Gastrocnemius medialis (tissue), 4 donors: ENCODE data around the gene CFAP221.

ENCODE experiments used
- CTCF ChIP-seq, 5 experiments: fragments of 450-650 bp in 3 of 5; fragments of 200-600 bp in 2 of 5; sonication (generic) in 2 of 5; IDR thresholded peaks in 4 of 5; conservative IDR thresholded peaks in 1 of 5; 1 replicate in 4 of 5; 2 replicates in 1 of 5; pipeline ENCODE4 v1.5.1; 2016 to 2019; ENCODE audit warnings: antibody characterized with exemption in 5 of 5, mild to moderate bottlenecking in 3 of 5, moderate library complexity in 3 of 5
- POLR2A ChIP-seq, 2 donors: fragments of 450-650 bp; IDR thresholded peaks; one replicate each; pipeline ENCODE4 v1.6.1; 2017; ENCODE audit warnings: antibody characterized with exemption in 2 of 2, mild to moderate bottlenecking in 2 of 2, moderate library complexity in 2 of 2

- TF ChIP-seq CTCF (IDR thresholded peaks at IDR 0.05 in 4 of 5, conservative IDR thresholded peaks at IDR 0.05 in 1 of 5) (no peak), POLR2A (IDR thresholded peaks at IDR 0.05) (no peak)
Observed at GRCh38 chr2:119495948-119496347, 48.3 kb upstream of the CFAP221 start.
